ENCODE results near the gene GOSR1.
"Not testable (repeated sequence)": the region's sequence is repeated elsewhere in the genome, so short reads cannot be mapped to it uniquely, and the experiment has no call there.

Gene GOSR1

DNA sequence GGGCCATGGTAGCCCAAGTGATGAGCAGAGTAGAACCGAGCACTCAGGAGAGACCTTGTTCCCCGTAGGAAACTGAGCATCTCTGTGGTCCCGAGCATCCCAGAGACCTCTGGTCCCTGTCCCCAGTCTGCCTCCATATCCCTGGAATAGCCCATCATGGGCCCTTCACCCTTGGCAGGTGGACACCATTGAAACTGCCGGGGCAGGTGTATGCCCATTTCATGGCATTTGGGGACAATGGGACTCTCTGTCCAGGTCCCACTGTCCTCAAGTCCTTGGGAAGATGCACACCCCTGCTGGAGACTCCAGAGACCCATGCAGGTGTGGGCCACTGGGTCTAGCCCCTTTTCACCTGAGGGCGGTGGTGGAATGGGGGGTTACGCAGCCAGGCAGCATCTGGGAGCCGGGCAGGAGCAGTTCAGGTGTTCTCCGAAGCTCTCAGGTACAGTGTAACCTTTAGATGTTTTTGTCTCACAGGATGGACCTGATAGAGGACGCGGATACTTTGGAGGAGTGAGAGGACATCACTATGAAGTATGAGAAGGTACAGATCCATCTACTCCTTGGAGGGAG is 75.9 kb downstream of the GOSR1 start:
- TF ChIP-seq TAF1 (IDR thresholded peaks at IDR 0.05; ENCODE audit: low read depth, low read length) (no peak), PAX5 (IDR thresholded peaks at IDR 0.05; ENCODE audit: insufficient read depth, low read length, severe bottlenecking) (no peak), SPI1 (IDR thresholded peaks at IDR 0.05; ENCODE audit: low read depth, low read length) (no peak), POU2F2 (IDR thresholded peaks at IDR 0.05; ENCODE audit: low read depth, low read length) (no peak), POLR2A (IDR thresholded peaks at IDR 0.05; ENCODE audit: low read depth, low read length) (no peak), POLR2AphosphoS5 (IDR thresholded peaks at IDR 0.05; ENCODE audit: low read depth, low read length) (no peak)
- FAIRE-seq (no peak), DNase-seq (ENCODE audit: insufficient read length, low spot score) (no peak)

DNA sequence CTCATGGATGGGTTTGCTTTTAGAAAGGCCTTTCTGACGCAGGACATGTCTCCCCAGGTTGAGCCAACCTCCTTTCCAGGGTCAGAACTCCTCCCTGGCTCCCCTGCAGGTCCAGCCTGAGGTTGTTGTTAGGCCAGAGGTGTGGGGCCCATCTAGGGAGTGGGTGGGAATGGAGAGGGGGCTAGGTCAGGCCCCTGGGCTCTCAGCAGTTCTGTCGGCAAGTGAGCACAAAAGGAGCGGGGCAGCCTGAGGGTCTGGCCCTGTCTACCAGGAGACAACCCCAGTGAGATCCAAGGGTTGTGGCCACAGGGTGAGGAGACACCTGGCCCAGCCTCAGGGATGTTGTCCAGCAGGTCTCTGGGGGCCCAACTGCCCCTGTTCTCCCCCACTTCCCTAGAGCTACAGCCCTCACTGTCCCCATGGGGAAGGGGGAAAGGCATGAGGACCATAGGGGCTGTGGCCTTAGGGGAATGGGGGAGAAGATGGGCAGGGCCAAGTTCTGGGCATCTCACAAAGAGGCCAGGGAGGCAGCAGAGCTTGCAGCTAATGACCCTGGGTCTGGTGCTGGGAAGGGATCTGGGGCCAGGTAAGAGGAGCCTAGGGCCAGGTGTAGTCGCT is 76.7 kb downstream of the GOSR1 start:
- not testable (repeated sequence) for FAIRE-seq; DNase-seq (ENCODE audit: insufficient read length, low spot score)

DNA sequence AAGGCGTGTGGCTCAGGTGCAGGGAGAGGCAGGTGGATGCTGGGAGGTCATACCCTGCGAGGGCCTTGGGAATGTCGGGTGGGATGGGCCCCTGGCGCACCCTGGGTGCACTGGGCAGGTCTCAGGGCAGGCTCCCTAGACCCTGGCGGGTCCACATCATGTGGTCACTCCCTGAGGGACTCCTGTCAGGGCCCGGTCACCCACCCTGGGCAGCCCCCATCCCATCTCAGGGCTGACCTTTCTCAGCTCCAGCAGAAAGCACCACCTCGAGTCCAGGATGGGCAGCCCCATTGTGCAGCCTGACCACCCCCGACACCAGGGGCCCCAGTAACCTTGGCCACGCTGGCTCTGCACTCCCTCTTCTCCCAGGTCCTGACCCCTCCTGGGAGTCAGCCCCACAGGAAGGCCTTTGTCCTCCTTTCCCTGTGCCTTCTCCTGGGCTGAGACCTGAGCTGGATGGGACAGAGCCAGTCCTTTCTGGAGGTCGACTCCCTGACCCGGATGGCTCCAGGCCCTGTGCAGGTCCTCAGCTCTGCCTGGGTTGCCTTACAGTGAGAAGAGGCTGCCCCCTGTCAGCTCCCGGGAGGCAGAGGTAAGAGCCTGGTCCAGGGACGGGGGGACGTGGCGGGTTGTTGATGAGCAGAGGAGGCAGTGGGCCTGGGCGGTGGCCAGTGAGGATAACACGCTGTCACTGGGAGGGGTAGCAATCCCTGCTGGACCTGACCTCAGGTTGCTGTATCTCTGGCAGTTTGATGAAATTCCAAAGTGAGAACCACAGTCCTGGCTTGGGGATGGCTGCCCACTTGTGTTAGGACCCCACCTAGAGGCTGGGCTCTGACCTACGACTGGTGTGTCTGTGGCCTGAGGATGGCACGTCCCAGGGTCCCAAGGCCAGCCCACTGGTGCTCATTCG is 77.9 kb downstream of the GOSR1 start:
- FAIRE-seq (peak; percentile 61), DNase-seq (ENCODE audit: insufficient read length, low spot score) (no peak)
- TF ChIP-seq TAF1 (IDR thresholded peaks at IDR 0.05; ENCODE audit: low read depth, low read length) (no peak), POLR2AphosphoS5 (IDR thresholded peaks at IDR 0.05; ENCODE audit: low read depth, low read length) (no peak), SPI1 (IDR thresholded peaks at IDR 0.05; ENCODE audit: low read depth, low read length) (no peak), POLR2A (IDR thresholded peaks at IDR 0.05; ENCODE audit: low read depth, low read length) (no peak), POU2F2 (IDR thresholded peaks at IDR 0.05; ENCODE audit: low read depth, low read length) (no peak), PAX5 (IDR thresholded peaks at IDR 0.05; ENCODE audit: insufficient read depth, low read length, severe bottlenecking) (no peak)

DNA sequence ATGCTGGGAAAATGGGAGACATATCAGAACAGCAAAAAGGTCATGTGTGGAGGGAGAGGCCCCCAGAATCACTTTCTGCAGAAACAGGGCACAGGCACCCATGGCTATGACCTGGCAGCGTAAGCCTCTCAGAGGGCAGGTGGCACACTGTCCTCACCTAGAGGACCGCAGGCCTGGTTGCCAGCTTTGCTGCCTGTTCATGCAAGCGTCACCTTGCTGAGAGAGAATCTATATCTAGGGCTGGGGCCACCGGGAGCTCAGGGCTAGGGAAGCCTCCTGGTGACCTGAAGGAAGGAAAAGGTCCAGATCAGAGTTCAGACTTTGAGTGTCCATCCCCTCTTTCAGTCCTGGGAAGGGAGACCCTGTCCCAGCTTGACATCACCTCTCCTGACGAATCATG is 78.7 kb downstream of the GOSR1 start:
- FAIRE-seq (no peak), DNase-seq (ENCODE audit: insufficient read length, low spot score) (no peak)
- TF ChIP-seq SPI1 (IDR thresholded peaks at IDR 0.05; ENCODE audit: low read depth, low read length) (no peak), POU2F2 (IDR thresholded peaks at IDR 0.05; ENCODE audit: low read depth, low read length) (no peak), PAX5 (IDR thresholded peaks at IDR 0.05; ENCODE audit: insufficient read depth, low read length, severe bottlenecking) (no peak), POLR2A (IDR thresholded peaks at IDR 0.05; ENCODE audit: low read depth, low read length) (no peak), TAF1 (IDR thresholded peaks at IDR 0.05; ENCODE audit: low read depth, low read length) (no peak), POLR2AphosphoS5 (IDR thresholded peaks at IDR 0.05; ENCODE audit: low read depth, low read length) (no peak)

DNA sequence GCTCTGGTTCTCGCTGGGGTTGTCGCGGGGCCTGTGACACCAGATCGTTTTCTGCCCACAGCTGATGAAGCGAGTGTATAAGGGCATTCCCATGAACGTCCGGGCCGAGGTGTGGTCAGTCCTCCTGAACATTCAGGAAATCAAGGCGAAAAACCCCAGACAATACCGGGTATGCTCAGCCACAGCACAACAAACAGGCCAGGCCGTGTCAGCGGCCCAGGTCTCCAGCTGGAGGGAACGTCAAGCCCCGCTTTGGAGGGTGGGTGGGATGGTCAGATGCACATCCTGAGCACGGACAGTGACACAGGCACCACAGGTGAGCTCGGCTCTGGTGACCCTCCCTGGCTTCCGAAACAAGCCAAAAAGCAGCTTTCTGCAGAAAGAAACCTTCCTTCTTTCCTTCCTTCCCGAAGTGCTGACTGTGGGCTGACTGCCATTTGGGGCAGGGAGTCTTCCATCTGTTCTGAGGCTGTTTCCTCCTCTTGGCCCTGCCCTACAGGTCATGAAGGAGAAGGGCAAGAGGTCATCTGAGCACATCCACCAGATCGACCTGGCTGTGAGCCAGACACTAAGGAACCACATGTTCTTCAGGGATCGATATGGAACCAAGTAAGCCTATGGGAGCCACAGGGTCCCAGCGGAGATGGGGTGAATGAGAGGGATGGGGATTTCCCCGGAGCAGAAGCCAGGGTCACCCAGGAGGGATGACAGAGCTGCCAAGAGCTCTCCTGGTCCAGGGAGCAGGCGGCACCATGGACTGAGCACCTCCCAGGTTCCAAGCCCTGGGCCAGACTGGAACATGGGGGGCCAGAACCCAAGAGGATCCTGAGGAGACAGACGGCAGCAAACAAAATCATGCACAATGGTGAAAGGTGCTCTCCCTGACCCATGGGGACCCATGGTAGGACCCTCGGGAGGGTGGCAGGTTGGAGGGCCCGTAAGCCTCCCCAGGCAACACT is 79.4 kb downstream of the GOSR1 start:
- TF ChIP-seq POU2F2 (IDR thresholded peaks at IDR 0.05; ENCODE audit: low read depth, low read length) (no peak), PAX5 (IDR thresholded peaks at IDR 0.05; ENCODE audit: insufficient read depth, low read length, severe bottlenecking) (no peak), POLR2AphosphoS5 (IDR thresholded peaks at IDR 0.05; ENCODE audit: low read depth, low read length) (no peak), POLR2A (IDR thresholded peaks at IDR 0.05; ENCODE audit: low read depth, low read length) (no peak), SPI1 (IDR thresholded peaks at IDR 0.05; ENCODE audit: low read depth, low read length) (no peak), TAF1 (IDR thresholded peaks at IDR 0.05; ENCODE audit: low read depth, low read length) (no peak)
- DNase-seq (ENCODE audit: insufficient read length, low spot score) (no peak), FAIRE-seq (no peak)

DNA sequence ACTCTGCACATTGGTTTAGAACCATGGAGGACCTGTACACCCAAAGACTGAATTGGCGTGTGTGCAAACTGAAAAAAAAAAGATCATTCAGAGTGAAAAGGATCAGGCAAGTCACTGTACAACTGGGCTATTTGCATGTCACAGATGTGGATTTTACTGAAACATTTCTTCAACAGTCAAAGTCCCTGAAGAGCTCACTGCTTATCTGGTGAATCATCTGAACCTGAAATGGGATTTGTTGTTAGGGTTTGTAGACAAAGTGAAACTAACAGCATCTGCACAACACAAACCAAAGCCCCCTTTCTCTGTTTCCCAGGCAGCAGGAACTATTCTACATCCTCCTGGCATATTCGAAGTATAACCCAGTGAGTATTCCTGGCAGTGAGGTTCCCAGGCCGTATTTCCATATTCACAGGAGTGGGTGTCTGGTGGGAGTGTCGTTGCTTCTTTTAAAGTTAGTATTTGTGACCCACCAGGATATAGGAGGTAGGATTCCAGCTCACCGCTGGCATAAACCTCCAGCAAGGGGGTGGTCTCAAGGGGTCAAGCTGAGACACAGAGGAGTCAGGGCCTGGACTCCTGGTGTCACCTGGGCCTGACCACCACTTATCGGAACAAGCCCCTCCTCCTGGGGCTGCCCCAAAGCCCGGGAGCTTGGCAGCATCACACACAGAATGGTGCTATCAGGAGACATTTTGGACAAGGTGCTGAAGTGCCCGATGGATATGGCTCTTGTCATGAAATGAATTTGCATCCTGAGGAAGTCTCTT is 80.9 kb downstream of the GOSR1 start:
- FAIRE-seq, result peak; percentile 80
- TF ChIP-seq POLR2AphosphoS5 (IDR thresholded peaks at IDR 0.05; ENCODE audit: low read depth, low read length) (no peak), POLR2A (IDR thresholded peaks at IDR 0.05; ENCODE audit: low read depth, low read length) (no peak), POU2F2 (IDR thresholded peaks at IDR 0.05; ENCODE audit: low read depth, low read length) (no peak), SPI1 (IDR thresholded peaks at IDR 0.05; ENCODE audit: low read depth, low read length) (no peak), PAX5 (IDR thresholded peaks at IDR 0.05; ENCODE audit: insufficient read depth, low read length, severe bottlenecking) (no peak), TAF1 (IDR thresholded peaks at IDR 0.05; ENCODE audit: low read depth, low read length) (no peak)

DNA sequence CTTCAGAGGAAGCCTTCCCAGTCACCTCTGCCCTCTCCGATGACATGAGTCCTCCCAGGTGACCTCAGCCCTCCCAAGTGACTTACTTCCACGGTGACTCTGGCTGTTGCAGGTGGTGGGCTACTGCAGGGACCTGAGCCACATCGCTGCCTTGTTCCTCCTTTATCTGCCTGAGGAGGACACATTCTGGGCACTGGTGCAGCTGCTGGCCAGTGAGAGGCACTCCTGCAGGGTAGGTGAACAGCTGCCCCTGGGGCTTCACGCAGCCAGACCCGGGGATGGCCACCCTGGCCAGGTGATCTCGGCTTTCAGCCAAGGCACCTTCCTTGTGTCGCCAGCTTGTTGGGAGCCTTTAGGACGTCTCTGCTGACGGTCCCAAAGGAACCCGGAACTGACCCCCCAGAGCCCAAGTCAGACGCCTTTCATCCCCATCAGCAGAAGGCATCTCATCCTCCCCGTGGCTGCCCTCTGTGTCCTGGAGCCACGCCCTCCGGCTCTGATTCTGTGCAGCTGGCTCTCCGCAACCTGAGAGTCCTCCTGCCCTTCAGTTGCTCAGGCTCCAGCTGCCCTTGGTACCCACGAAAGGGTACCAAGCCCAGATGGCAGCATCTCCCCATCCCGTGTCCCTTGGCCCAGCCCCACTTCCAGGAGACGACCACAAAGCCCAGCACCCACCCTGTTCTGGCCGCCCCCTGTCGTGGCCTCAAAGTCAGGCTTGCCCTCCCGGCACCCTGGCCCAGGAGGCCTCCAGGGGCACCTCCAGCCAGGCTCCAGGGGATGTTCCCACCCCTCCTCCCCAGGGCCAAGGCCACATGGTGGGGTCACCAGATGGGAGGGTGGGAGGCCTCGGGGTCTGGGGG is 81.7 kb downstream of the GOSR1 start:
- TF ChIP-seq POLR2AphosphoS5 (IDR thresholded peaks at IDR 0.05; ENCODE audit: low read depth, low read length) (no peak), POU2F2 (IDR thresholded peaks at IDR 0.05; ENCODE audit: low read depth, low read length) (no peak), TAF1 (IDR thresholded peaks at IDR 0.05; ENCODE audit: low read depth, low read length) (no peak), PAX5 (IDR thresholded peaks at IDR 0.05; ENCODE audit: insufficient read depth, low read length, severe bottlenecking) (no peak), POLR2A (IDR thresholded peaks at IDR 0.05; ENCODE audit: low read depth, low read length) (no peak), SPI1 (IDR thresholded peaks at IDR 0.05; ENCODE audit: low read depth, low read length) (no peak)
- DNase-seq (ENCODE audit: insufficient read length, low spot score) (no peak), FAIRE-seq (no peak)

More for the DNA sequence above, 80.9 kb downstream of the GOSR1 start:
- DNase-seq (ENCODE audit: insufficient read length, low spot score), result no peak
